Measurements from ENCODE around the gene NEURL1. TPM values are rescaled to one million over a fixed set of nuclear protein-coding genes. Genes with fewer than 3 reads are reported as not detected.

Gene NEURL1
- 0.06 TPM in 1 of 2 replicates, not detected in the other for total RNA-seq (2014; rRNA removed)
- 0.23 TPM for polyA plus RNA-seq (2012)

GRCh38 chr10:103493362-103493915 is at the start of gene NEURL1:
TSS of gene NEURL1 (plus strand) at chr10:103493705. CDS start at chr10:103494388, 683 bp downstream.
- DNase-seq (ENCODE audit: low read depth), result no peak

GRCh38 chr10:103444478-103444877 is 49.0 kb upstream of the NEURL1 start:
- no peak for DNase-seq (ENCODE audit: low read depth)

GRCh38 chr10:103445366-103445765 is 48.1 kb upstream of the NEURL1 start:
- no peak for DNase-seq (ENCODE audit: low read depth)

GRCh38 chr10:103445767-103446567 is 47.5 kb upstream of the NEURL1 start:
- peak; percentile 84 for DNase-seq (ENCODE audit: low read depth)

- DNase-seq (ENCODE audit: low read depth), result no peak
These were observed 46.3 kb upstream of the NEURL1 start for GRCh38 chr10:103447187-103447586.

- DNase-seq (ENCODE audit: low read depth), result peak; percentile 96
These were observed 44.8 kb upstream of the NEURL1 start for GRCh38 chr10:103448746-103449145.

GRCh38 chr10:103449208-103450144 is 44.0 kb upstream of the NEURL1 start:
- no peak for DNase-seq (ENCODE audit: low read depth)

GRCh38 chr10:103450201-103450695 is 43.3 kb upstream of the NEURL1 start:
- DNase-seq (ENCODE audit: low read depth), result no peak

GRCh38 chr10:103451091-103451813 is 42.3 kb upstream of the NEURL1 start:
- peak; percentile 55 for DNase-seq (ENCODE audit: low read depth)

GRCh38 chr10:103451831-103452505 is 41.5 kb upstream of the NEURL1 start, which contains the start of gene CALHM2:
TSS of gene CALHM2 (minus strand) at chr10:103452370. CDS start at chr10:103449941, 2,429 bp downstream.
- peak; percentile 66 for DNase-seq (ENCODE audit: low read depth)

- DNase-seq (ENCODE audit: low read depth), result peak; percentile 44
These were observed 40.8 kb upstream of the NEURL1 start for GRCh38 chr10:103452506-103453230.

GRCh38 chr10:103454026-103454425 is 39.5 kb upstream of the NEURL1 start:
- DNase-seq (ENCODE audit: low read depth), result no peak

GRCh38 chr10:103455235-103455634 is 38.3 kb upstream of the NEURL1 start:
- DNase-seq (ENCODE audit: low read depth), result no peak

GRCh38 chr10:103456074-103456660 is 37.3 kb upstream of the NEURL1 start:
- DNase-seq (ENCODE audit: low read depth), result no peak

- no peak for DNase-seq (ENCODE audit: low read depth)
These were observed 36.3 kb upstream of the NEURL1 start for GRCh38 chr10:103457176-103457712.

GRCh38 chr10:103457896-103458583 is 35.5 kb upstream of the NEURL1 start:
- no peak for DNase-seq (ENCODE audit: low read depth)

- DNase-seq (ENCODE audit: low read depth), result no peak
These were observed 34.8 kb upstream of the NEURL1 start, which contains the start of gene CALHM1 for GRCh38 chr10:103458720-103459119. TSS of gene CALHM1 (minus strand) at chr10:103458900. CDS start at chr10:103458751, 149 bp downstream.

GRCh38 chr10:103459615-103460014 is 33.9 kb upstream of the NEURL1 start:
- no peak for DNase-seq (ENCODE audit: low read depth)

All from LHCN-M2 (cell line).